ENCODE data around the gene RUNX2. TPM values are rescaled to one million over a fixed set of nuclear protein-coding genes. Genes with fewer than 3 reads are reported as not detected.

Gene RUNX2
- total RNA-seq, 3 donors from 2014 or later = 2.0 to 4.4 (median 3.4) TPM

- Histone ChIP-seq H3K9me3 (no peaks in the 10 kb centered on the region), H3K4me1 (ENCODE audit: low read depth) (no peaks in the 10 kb centered on the region), H3K4me3 (no peak overlapping the region), H3K36me3 (ENCODE audit: low read depth) (no peaks in the 10 kb centered on the region)
- DNase-seq = no peak
- no peak for TF ChIP-seq CTCF (IDR thresholded peaks at IDR 0.05)
- ATAC-seq = no peak
- intact Hi-C loops (cut with DNase I, micrococcal nuclease) = no loop called here
Observed at GRCh38 chr6:45305546-45305945, 22.6 kb upstream of the RUNX2 start.

- H3K4me3 ChIP-seq = no peak overlapping the region
- no peak for TF ChIP-seq CTCF (IDR thresholded peaks at IDR 0.05)
- no peak for ATAC-seq
- no peaks in the 10 kb centered on the region for H3K36me3 ChIP-seq (ENCODE audit: low read depth)
- intact Hi-C loops (cut with DNase I, micrococcal nuclease) = no loop called here
- no peaks in the 10 kb centered on the region for H3K4me1 ChIP-seq (ENCODE audit: low read depth)
- H3K9me3 ChIP-seq = no peaks in the 10 kb centered on the region
- DNase-seq = no peak
Observed at GRCh38 chr6:45310118-45310788, 17.9 kb upstream of the RUNX2 start.

- ATAC-seq (no peak), DNase-seq (no peak)
- Histone ChIP-seq H3K4me1 (ENCODE audit: low read depth) (no peaks in the 10 kb centered on the region), H3K9me3 (no peaks in the 10 kb centered on the region), H3K36me3 (ENCODE audit: low read depth) (no peaks in the 10 kb centered on the region), H3K4me3 (no peak overlapping the region)
- TF ChIP-seq CTCF (IDR thresholded peaks at IDR 0.05) = no peak
- intact Hi-C loops (cut with DNase I, micrococcal nuclease) = no loop called here
Observed at GRCh38 chr6:45314146-45314545, 14.0 kb upstream of the RUNX2 start.

GRCh38 chr6:45320349-45320748 is 7.8 kb upstream of the RUNX2 start:
- DNase-seq (no peak), ATAC-seq (no peak)
- no peaks in the 10 kb centered on the region for H3K4me1 ChIP-seq (ENCODE audit: low read depth)
- no peak overlapping the region for H3K4me3 ChIP-seq
- H3K36me3 ChIP-seq (ENCODE audit: low read depth) = no peaks in the 10 kb centered on the region
- no peak for TF ChIP-seq CTCF (IDR thresholded peaks at IDR 0.05)
- intact Hi-C loops (cut with DNase I, micrococcal nuclease) = no loop called here
- H3K9me3 ChIP-seq = no peaks in the 10 kb centered on the region

GRCh38 chr6:45323656-45324224 is 4.4 kb upstream of the RUNX2 start:
- H3K9me3 ChIP-seq = no peaks in the 10 kb centered on the region
- intact Hi-C loops (cut with DNase I, micrococcal nuclease) = no loop called here
- no peak for DNase-seq
- no peak overlapping the region for H3K4me3 ChIP-seq
- TF ChIP-seq CTCF (IDR thresholded peaks at IDR 0.05) = no peak
- no peaks in the 10 kb centered on the region for H3K4me1 ChIP-seq (ENCODE audit: low read depth)
- no peak for ATAC-seq
- H3K36me3 ChIP-seq (ENCODE audit: low read depth) = no peaks in the 10 kb centered on the region
